Stomach (tissue), 9 donors: ENCODE measurements around the gene TXNDC11. TPM values are rescaled to one million over a fixed set of nuclear protein-coding genes. Genes with fewer than 3 reads are reported as not detected.

Experiments
- DNase-seq, 2 donors: peaks; one replicate each; pipeline versions ENCODE4 v3.0.0 to v3.0.0-alpha.2; 2013 to 2019
- H3K27ac ChIP-seq, 5 donors: fragments of 200-600 bp in 4 of 5; sonication (generic) in 4 of 5; one replicate each; pipeline ENCODE4 v1.5.1; 2013 to 2019; ENCODE audit warnings: mild to moderate bottlenecking in 1 of 5, moderate library complexity in 1 of 5
- H3K27me3 ChIP-seq, 3 donors: fragments of 200-600 bp; sonication (generic); one replicate each; pipeline ENCODE4 v1.5.1; 2017 to 2019; ENCODE audit warnings: mixed run types in 1 of 3
- H3K36me3 ChIP-seq, 4 donors: fragments of 200-600 bp; sonication (generic); 1 replicate in 3 of 4; 2 replicates in 1 of 4; pipeline ENCODE4 v1.5.1; 2016 to 2019
- H3K4me1 ChIP-seq, 4 donors: fragments of 200-600 bp; sonication (generic); one replicate each; pipeline ENCODE4 v1.5.1; 2016 to 2019
- H3K4me3 ChIP-seq, 4 donors: fragments of 200-600 bp; sonication (generic) in 3 of 4; one replicate each; pipeline ENCODE4 v1.5.1; 2016 to 2019; ENCODE audit warnings: mild to moderate bottlenecking in 1 of 4
- H3K9me3 ChIP-seq, 4 donors: fragments of 200-600 bp; sonication (generic); one replicate each; pipeline ENCODE4 v1.5.1; 2016 to 2019
- CTCF ChIP-seq, 7 experiments: fragments of 450-650 bp in 4 of 7; fragments of 200-600 bp in 3 of 7; sonication (generic) in 3 of 7; IDR thresholded peaks; one replicate each; pipeline ENCODE4 v1.5.1; 2016 to 2019; ENCODE audit warnings: antibody characterized with exemption in 7 of 7, control low read depth in 2 of 7, mild to moderate bottlenecking in 1 of 7
- EP300 ChIP-seq: sonication (generic); formaldehyde crosslinking; IDR thresholded peaks from one replicate; pipeline ENCODE4 v1.6.1; 2017; ENCODE audit warnings: antibody characterized with exemption
- POLR2A ChIP-seq, 4 donors: fragments of 450-650 bp; IDR thresholded peaks; one replicate each; pipeline ENCODE4 v1.6.1; 2016; ENCODE audit warnings: antibody characterized with exemption in 4 of 4, control low read depth in 2 of 4, mild to moderate bottlenecking in 1 of 4, moderate library complexity in 1 of 4
- POLR2AphosphoS5 ChIP-seq, 3 donors: sonication (generic); formaldehyde crosslinking; IDR thresholded peaks; one replicate each; pipeline ENCODE4 v1.6.1; 2016; ENCODE audit warnings: antibody characterized with exemption in 3 of 3
- WGBS, 5 donors: extraction: QIAGEN DNeasy Blood & Tissue Kit in 3 of 5; methylation state at CpG; one replicate each; pipeline versions ENCODE4 v1.1.5 to v1.1.7; 2013 to 2018; 5-methylcytosine and 5-hydroxymethylcytosine counted together
- intact Hi-C: fragments of 100-400 bp; cut with DNase I; formaldehyde crosslinking; loops from one replicate; pipeline ENCODE4 v1.15.1; 2023; ENCODE audit warnings: low total_unique reads
- polyA plus RNA-seq, 3 donors: library from polyadenylated mRNA; stranded (reverse); fragments of 200-250 nt; gene quantifications; one replicate each; pipeline ENCODE4 v1.2.3, GENCODE V29; 2013
- total RNA-seq, 5 donors: library from RNA; depleted of rRNA; stranded (reverse); fragments of >200 nt; gene quantifications; one replicate each; pipeline versions ENCODE4 v1.1.0 to v1.2.3, GENCODE V29; 2014 to 2016
- donor health status: healthy with polysubstance abuse.
- donor health status: Bipolar disorder and iron deficiency.
- donor health status: healthy.

The TXNDC11 gene
- total and polyA plus RNA-seq, 8 donors: 24.1 to 72.9 (median 42.1) TPM

- peak overlapping the region in 1 of 5 donors; percentile 81 for H3K27ac ChIP-seq
- no peak for DNase-seq
- no peak for TF ChIP-seq POLR2A (IDR thresholded peaks at IDR 0.05)
- no peak for TF ChIP-seq EP300
- no peak for TF ChIP-seq POLR2AphosphoS5 (IDR thresholded peaks at IDR 0.05)
- TF ChIP-seq CTCF (IDR thresholded peaks at IDR 0.05): no peak
- H3K4me3 ChIP-seq: no peak overlapping the region
- H3K27me3 ChIP-seq: no peaks in the 10 kb centered on the region
- no peaks in the 10 kb centered on the region for H3K36me3 ChIP-seq
- intact Hi-C loops: no loop called here
- WGBS, 5 donors: 72 to 81% (median 73%) methylated on average over 14 of the region's 14 CpGs
- H3K9me3 ChIP-seq: no peaks in the 10 kb centered on the region
- H3K4me1 ChIP-seq: peaks cover 24 to 40% (median 32%) of the 10 kb centered on the region in 4 donors
These were observed 76.3 kb downstream of the TXNDC11 start for GRCh38 chr16:11666103-11667055.

- Histone ChIP-seq H3K36me3 (no peaks in the 10 kb centered on the region), H3K4me3 (no peak overlapping the region), H3K4me1 (peaks cover 11 to 27% (median 19%) of the 10 kb centered on the region in 4 donors), H3K27ac (no peak overlapping the region), H3K9me3 (no peaks in the 10 kb centered on the region), H3K27me3 (no peaks in the 10 kb centered on the region)
- intact Hi-C loops: no loop called here
- DNase-seq: no peak
- 49 to 71% (median 61%) methylated on average over 8 to 11 of the region's 11 CpGs for WGBS, 5 donors
- TF ChIP-seq POLR2A (IDR thresholded peaks at IDR 0.05) (no peak), POLR2AphosphoS5 (IDR thresholded peaks at IDR 0.05) (no peak), CTCF (IDR thresholded peaks at IDR 0.05) (no peak)
These were observed 77.6 kb downstream of the TXNDC11 start for GRCh38 chr16:11665071-11665491.

GRCh38 chr16:11662582-11662981 is 80.1 kb downstream of the TXNDC11 start:
- no peak for DNase-seq
- 84 to 89% (median 87%) methylated on average over 5 of the region's 5 CpGs for WGBS, 5 donors
- Histone ChIP-seq H3K9me3 (no peaks in the 10 kb centered on the region), H3K27me3 (no peaks in the 10 kb centered on the region), H3K27ac (no peak overlapping the region), H3K36me3 (no peaks in the 10 kb centered on the region), H3K4me3 (no peak overlapping the region), H3K4me1 (peaks cover 0 to 9% (median 1%) of the 10 kb centered on the region in 4 donors)
- TF ChIP-seq POLR2A (IDR thresholded peaks at IDR 0.05) (no peak), EP300 (no peak), POLR2AphosphoS5 (IDR thresholded peaks at IDR 0.05) (no peak), CTCF (IDR thresholded peaks at IDR 0.05) (no peak)
- intact Hi-C loops: no loop called here

GRCh38 chr16:11660565-11660964 is 82.1 kb downstream of the TXNDC11 start:
- DNase-seq: no peak
- 76 to 89% (median 83%) methylated on average over 12 of the region's 12 CpGs for WGBS, 5 donors
- Histone ChIP-seq H3K9me3 (no peaks in the 10 kb centered on the region), H3K27me3 (no peaks in the 10 kb centered on the region), H3K36me3 (no peaks in the 10 kb centered on the region), H3K4me1 (peaks cover 0 to 6% (median 0%) of the 10 kb centered on the region in 4 donors), H3K27ac (no peak overlapping the region), H3K4me3 (no peak overlapping the region)
- intact Hi-C loops: no loop called here
- TF ChIP-seq POLR2AphosphoS5 (IDR thresholded peaks at IDR 0.05) (no peak), CTCF (IDR thresholded peaks at IDR 0.05) (no peak), POLR2A (IDR thresholded peaks at IDR 0.05) (no peak), EP300 (no peak)
